BJ (cell line): ENCODE results near the gene DHH. TPM values are rescaled to one million over a fixed set of nuclear protein-coding genes. Genes with fewer than 3 reads are reported as not detected.

ENCODE experiments used
- CTCF ChIA-PET: fragments of 350-600 bp; formaldehyde crosslinking; extraction: SDS; loops from one replicate; lab custom pipeline; 2021; ENCODE audit warnings: antibody characterized with exemption, inconsistent platforms; lab: Yijun Ruan, JAX
- POLR2A ChIA-PET: fragments of 300-600 bp; sonication (Branson Sonifier 250); formaldehyde crosslinking; extraction: SDS; loops from one replicate; lab custom pipeline; 2021; ENCODE audit warnings: antibody characterized with exemption; lab: Charles Lee
- DNase-seq: peaks from one replicate; pipeline ENCODE4 v3.0.0-alpha.2; 2011; ENCODE audit warnings: low read depth
- H3K27me3 ChIP-seq: 2 replicates; pipeline ENCODE4 v1.6.0; 2011; ENCODE audit warnings: low read length; ENCODE audit not compliant: control insufficient read depth, insufficient read depth
- H3K36me3 ChIP-seq: 2 replicates; pipeline ENCODE4 v1.5.1; 2011; ENCODE audit warnings: low read length; ENCODE audit not compliant: control insufficient read depth, insufficient read depth
- H3K4me3 ChIP-seq: 2 replicates; pipeline ENCODE4 v1.5.1; 2011; ENCODE audit warnings: low read depth, mild to moderate bottlenecking, control low read depth, low read length
- CTCF ChIP-seq: IDR thresholded peaks from 2 replicates; pipeline ENCODE4 v1.5.1; 2011; ENCODE audit warnings: low read depth, mild to moderate bottlenecking, control low read depth, inconsistent platforms, low read length, moderate library complexity; ENCODE audit not compliant: insufficient read depth
- polyA plus RNA-seq: library from polyadenylated mRNA; depleted of rRNA; stranded (reverse); fragments of >200 nt; gene quantifications from 2 replicates; pipeline ENCODE4 v1.2.3, GENCODE V29; 2011

DHH gene
- polyA plus RNA-seq, 1 experiment = not detected

- POLR2A ChIA-PET = no interaction called here
- H3K27me3 ChIP-seq = peaks cover 8% of the 10 kb centered on the region
- CTCF ChIA-PET = interaction anchor here (0.6 to 9.8 kb wide), 22 partner anchors 11 to 299 kb away, joined by 3 to 145 read pairs (median 7); partner anchors contain the start of genes LMBR1L, RHEBL1 and TUBA1B
- H3K4me3 ChIP-seq = no peak overlapping the region
- peaks cover 33% of the 10 kb centered on the region for H3K36me3 ChIP-seq
- TF ChIP-seq CTCF = peak; percentile 85
- DNase-seq = no peak
These were observed 3.4 kb upstream of the DHH start for GRCh38 chr12:49098035-49098451.

GRCh38 chr12:49097381-49097780 lies 2.8 kb upstream of the DHH start:
- POLR2A ChIA-PET = no interaction called here
- DNase-seq = no peak
- peaks cover 8% of the 10 kb centered on the region for H3K27me3 ChIP-seq
- CTCF ChIA-PET = interaction anchor here (0.5 to 9.8 kb wide), 14 partner anchors 10 to 240 kb away, joined by 3 to 145 read pairs (median 8); partner anchors contain the start of genes LMBR1L and TUBA1B
- H3K36me3 ChIP-seq = peaks cover 27% of the 10 kb centered on the region
- H3K4me3 ChIP-seq = no peak overlapping the region
- TF ChIP-seq CTCF = no peak

- ChIA-PET POLR2A (interaction anchor here (0.6 kb wide), 1 partner anchor 35 kb away, joined by 3 read pairs; no protein-coding TSS in a partner anchor), CTCF (interaction anchor here (1.0 to 4.7 kb wide), 9 partner anchors 9 to 141 kb away, joined by 3 to 30 read pairs (median 7); partner anchors contain the start of gene LMBR1L)
- Histone ChIP-seq H3K27me3 (peaks cover 8% of the 10 kb centered on the region), H3K36me3 (peaks cover 10% of the 10 kb centered on the region), H3K4me3 (no peak overlapping the region)
- DNase-seq = no peak
- TF ChIP-seq CTCF = no peak
These were observed 369 bp upstream of the DHH start for GRCh38 chr12:49094975-49095365.

- ChIA-PET CTCF (interaction anchor here (0.7 to 4.7 kb wide), 10 partner anchors 9 to 142 kb away, joined by 3 to 30 read pairs (median 6); partner anchors contain the start of gene LMBR1L), POLR2A (no interaction called here)
- Histone ChIP-seq H3K4me3 (no peak overlapping the region), H3K36me3 (peaks cover 10% of the 10 kb centered on the region), H3K27me3 (peaks cover 14% of the 10 kb centered on the region)
- no peak for TF ChIP-seq CTCF
- no peak for DNase-seq
These were observed 825 bp downstream of the DHH start for GRCh38 chr12:49093792-49094159.

- peaks cover 17% of the 10 kb centered on the region for H3K27me3 ChIP-seq
- no peak for DNase-seq
- TF ChIP-seq CTCF = no peak
- H3K4me3 ChIP-seq = no peak overlapping the region
- H3K36me3 ChIP-seq = peaks cover 6% of the 10 kb centered on the region
- POLR2A ChIA-PET = no interaction called here
- CTCF ChIA-PET = interaction anchor here (0.6 to 4.7 kb wide), 12 partner anchors 9 to 169 kb away, joined by 3 to 33 read pairs (median 6); partner anchors contain the start of gene LMBR1L
These were observed 1.7 kb downstream of the DHH start for GRCh38 chr12:49092816-49093406.
